Activated naive CD4-positive, alpha-beta T cell treated with anti-CD3 and anti-CD28 coated beads, Interleukin-2, amount 10 ng/mL, durations not matched to agents 7 days and 5 days (primary cell): Measurements from ENCODE around the gene THOC6.
"Not testable (repeated sequence)": the region's sequence is repeated elsewhere in the genome, so short reads cannot be mapped to it uniquely, and the experiment has no call there.

Experiments
- CTCF ChIA-PET: fragments of 350-600 bp; sonication (Branson Sonifier 250); formaldehyde crosslinking; loops from one replicate; lab custom pipeline; 2021; ENCODE audit warnings: antibody characterized with exemption; lab: Charles Lee
- DNase-seq: peaks from one replicate; pipeline ENCODE4 v3.0.0-alpha.2; 2020
- H3K27ac Mint-ChIP-seq: one replicate; pipeline ENCODE4 v1.8.0; 2021; ENCODE audit warnings: mild to moderate bottlenecking, moderate library complexity, mixed read lengths
- H3K27me3 Mint-ChIP-seq: one replicate; pipeline ENCODE4 v1.8.0; 2021; ENCODE audit warnings: mild to moderate bottlenecking, mixed read lengths
- H3K36me3 Mint-ChIP-seq: one replicate; pipeline ENCODE4 v1.8.0; 2021; ENCODE audit warnings: mixed read lengths
- H3K4me1 Mint-ChIP-seq: one replicate; pipeline ENCODE4 v1.8.0; 2021; ENCODE audit warnings: mixed read lengths
- H3K4me3 Mint-ChIP-seq: one replicate; pipeline ENCODE4 v1.8.0; 2021; ENCODE audit warnings: mild to moderate bottlenecking, moderate library complexity, mixed read lengths
- H3K9me3 Mint-ChIP-seq: one replicate; pipeline ENCODE4 v1.8.0; 2021; ENCODE audit warnings: mixed read lengths

The THOC6 gene

DNA sequence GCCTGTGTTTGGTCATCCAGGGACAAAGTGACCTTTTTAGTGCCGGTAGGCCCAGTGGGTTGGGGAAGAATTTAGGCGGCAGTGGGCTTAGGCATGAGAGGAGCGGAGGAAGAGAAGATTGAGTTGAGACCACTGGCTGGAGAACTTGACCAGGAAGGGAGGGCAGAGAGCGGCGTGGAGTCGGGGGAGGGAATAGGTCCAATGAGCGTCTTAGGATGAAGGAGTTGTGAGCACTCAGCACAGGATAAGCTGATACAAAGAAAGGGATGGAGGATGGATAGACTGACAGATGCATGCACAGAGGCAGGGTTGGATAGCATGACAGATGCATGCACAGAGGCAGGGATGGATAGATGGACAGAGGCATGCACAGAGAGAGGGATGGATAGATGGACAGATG, 49.6 kb downstream of the THOC6 start:
- no peak for DNase-seq
- Mint-ChIP-seq H3K36me3 (peaks cover 44% of the 10 kb centered on the region), H3K4me1 (peaks cover 95% of the 10 kb centered on the region), H3K27me3 (no peaks in the 10 kb centered on the region), H3K27ac (peak overlapping the region; percentile 100), H3K9me3 (peaks cover 3% of the 10 kb centered on the region), H3K4me3 (peak overlapping the region; percentile 74)
- CTCF ChIA-PET: interaction anchor here (2.3 to 3.7 kb wide), 2 partner anchors 8 to 57 kb away, joined by 7 to 21 read pairs; partner anchors contain the start of gene IL32

DNA sequence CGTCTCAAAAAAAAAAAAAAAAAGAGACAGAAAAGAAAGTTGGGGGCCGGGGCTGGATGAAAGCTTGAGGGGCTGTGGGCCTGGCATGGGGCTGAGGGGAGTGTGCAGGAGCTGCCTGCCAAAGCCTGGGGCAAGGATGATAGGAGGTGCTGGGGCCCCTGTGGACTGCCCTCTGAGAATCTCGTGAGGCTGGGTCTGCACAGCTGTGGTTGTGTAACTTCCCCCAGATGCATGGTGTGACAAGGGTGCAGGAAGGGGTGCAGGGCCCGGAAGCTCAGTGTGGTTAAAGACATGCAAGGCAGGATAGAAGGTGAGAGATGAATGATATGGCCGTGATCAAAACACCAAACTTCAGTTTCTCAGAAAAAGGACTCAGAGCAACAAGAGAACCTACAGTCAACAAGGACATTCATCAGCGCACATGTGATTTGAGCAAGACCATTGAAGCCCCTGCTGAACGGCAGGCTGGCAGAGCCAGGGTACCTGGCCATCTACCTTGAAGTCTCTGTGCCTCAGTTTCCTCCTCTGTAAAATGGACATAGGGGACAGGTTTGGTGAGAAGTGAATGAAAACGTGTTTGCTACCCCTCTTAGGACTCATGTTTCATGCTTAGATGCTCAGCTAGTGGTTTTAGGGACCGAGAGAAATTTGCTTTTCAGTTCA, 51.2 kb downstream of the THOC6 start:
- H3K36me3 Mint-ChIP-seq: peaks cover 42% of the 10 kb centered on the region
- H3K4me3 Mint-ChIP-seq: peak overlapping the region; percentile 74
- H3K4me1 Mint-ChIP-seq: peaks cover 94% of the 10 kb centered on the region
- H3K9me3 Mint-ChIP-seq: peaks cover 12% of the 10 kb centered on the region
- CTCF ChIA-PET: interaction anchor here (0.7 to 4.9 kb wide), 8 partner anchors 10 to 239 kb away, joined by 3 to 29 read pairs (median 6); partner anchors contain the start of gene IL32
- H3K27ac Mint-ChIP-seq: peak overlapping the region; percentile 100
- no peaks in the 10 kb centered on the region for H3K27me3 Mint-ChIP-seq
- DNase-seq: peak; percentile 95

DNA sequence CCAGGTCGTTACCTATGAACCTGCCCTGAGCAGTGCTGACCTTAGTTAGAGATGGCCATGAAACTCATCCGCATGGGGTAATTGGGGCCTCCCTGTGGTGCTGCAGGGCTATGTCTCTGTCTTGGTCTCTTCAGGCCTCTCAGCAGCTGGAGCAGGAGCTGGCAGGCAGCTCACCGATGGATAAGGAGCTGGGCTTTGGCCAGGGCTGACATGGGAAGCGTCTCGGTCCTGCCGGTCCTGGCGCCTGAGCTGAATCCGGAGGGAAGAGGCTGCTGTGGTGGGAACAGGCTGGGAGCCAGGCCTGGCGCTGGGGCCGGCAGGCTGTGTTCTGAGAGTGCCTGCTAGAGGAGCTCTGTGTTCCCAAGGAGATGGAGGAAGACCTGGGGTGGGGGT, 51.7 kb downstream of the THOC6 start:
- Mint-ChIP-seq H3K4me1 (peaks cover 90% of the 10 kb centered on the region), H3K27me3 (no peaks in the 10 kb centered on the region), H3K36me3 (peaks cover 39% of the 10 kb centered on the region), H3K27ac (peak overlapping the region; percentile 100), H3K9me3 (peaks cover 12% of the 10 kb centered on the region), H3K4me3 (peak overlapping the region; percentile 74)
- peak; percentile 46 for DNase-seq
- CTCF ChIA-PET: interaction anchor here (0.8 to 4.9 kb wide), 7 partner anchors 10 to 55 kb away, joined by 3 to 29 read pairs (median 6); partner anchors contain the start of gene IL32

DNA sequence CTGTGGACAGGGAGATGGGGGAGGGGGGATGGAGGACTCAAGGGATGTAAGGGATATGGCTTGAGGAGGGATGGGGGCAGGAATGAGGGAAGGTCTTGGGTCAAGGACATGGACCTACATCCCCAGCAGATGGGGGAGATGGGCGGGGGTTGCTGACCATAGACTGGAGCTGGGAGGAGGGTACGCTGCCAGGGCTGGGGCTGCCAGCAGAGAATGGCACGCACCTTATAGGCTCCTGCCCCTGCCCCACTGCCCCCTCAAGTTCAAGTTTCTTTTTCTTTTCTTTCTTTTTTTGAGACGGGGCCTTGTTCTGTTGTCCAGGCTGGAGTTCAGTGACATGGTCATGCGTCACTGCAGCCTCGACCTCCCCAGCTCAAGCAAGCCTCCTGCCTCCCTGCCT, 52.1 kb downstream of the THOC6 start:
- peak overlapping the region; percentile 100 for H3K27ac Mint-ChIP-seq
- peaks cover 16% of the 10 kb centered on the region for H3K9me3 Mint-ChIP-seq
- peak overlapping the region; percentile 74 for H3K4me3 Mint-ChIP-seq
- DNase-seq, H3K27me3 Mint-ChIP-seq: not testable (repeated sequence)
- H3K36me3 Mint-ChIP-seq: peaks cover 39% of the 10 kb centered on the region
- peaks cover 89% of the 10 kb centered on the region for H3K4me1 Mint-ChIP-seq
- CTCF ChIA-PET: interaction anchor here (0.8 to 4.9 kb wide), 8 partner anchors 11 to 55 kb away, joined by 3 to 29 read pairs (median 6); no protein-coding TSS in a partner anchor

DNA sequence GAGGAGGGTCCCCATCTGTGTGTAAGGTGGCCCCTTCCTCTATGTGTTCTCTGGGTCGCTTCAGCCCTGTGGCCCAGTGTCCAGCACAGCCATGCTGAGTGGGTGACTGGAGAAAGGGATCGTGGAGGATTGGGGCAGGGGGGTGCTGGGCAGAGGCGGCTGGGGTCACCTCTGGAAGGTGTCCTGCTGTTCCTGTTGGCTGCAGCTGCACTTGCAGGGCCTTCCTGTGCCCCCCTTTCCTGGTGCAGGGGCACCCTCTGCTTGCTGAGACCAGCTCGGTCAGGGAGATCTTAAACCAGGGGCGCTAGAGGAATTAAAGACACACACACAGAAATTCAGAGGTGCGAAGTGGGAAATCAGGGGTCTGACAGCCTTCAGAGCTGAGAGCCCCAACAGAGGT, 52.7 kb downstream of the THOC6 start:
- Mint-ChIP-seq H3K4me3 (peak overlapping the region; percentile 74), H3K4me1 (peaks cover 87% of the 10 kb centered on the region), H3K27me3 (no peaks in the 10 kb centered on the region), H3K27ac (peak overlapping the region; percentile 100), H3K9me3 (peaks cover 17% of the 10 kb centered on the region), H3K36me3 (peaks cover 40% of the 10 kb centered on the region)
- CTCF ChIA-PET: interaction anchor here (0.9 to 4.9 kb wide), 7 partner anchors 11 to 54 kb away, joined by 3 to 29 read pairs (median 7); no protein-coding TSS in a partner anchor
- DNase-seq: no peak
